Measurements from ENCODE around the gene CDH23.

The CDH23 gene

GRCh38 chr10:71440506-71441035, 43.9 kb downstream of the CDH23 start:
- no peak for DNase-seq (ENCODE audit: low read depth)

- no peak for DNase-seq (ENCODE audit: low read depth)
Observed at GRCh38 chr10:71442000-71442399, 45.3 kb downstream of the CDH23 start.

GRCh38 chr10:71442859-71443570, 46.3 kb downstream of the CDH23 start:
- no peak for DNase-seq (ENCODE audit: low read depth)

- no peak for DNase-seq (ENCODE audit: low read depth)
Observed at GRCh38 chr10:71443676-71444075, 47.0 kb downstream of the CDH23 start.

DNA sequence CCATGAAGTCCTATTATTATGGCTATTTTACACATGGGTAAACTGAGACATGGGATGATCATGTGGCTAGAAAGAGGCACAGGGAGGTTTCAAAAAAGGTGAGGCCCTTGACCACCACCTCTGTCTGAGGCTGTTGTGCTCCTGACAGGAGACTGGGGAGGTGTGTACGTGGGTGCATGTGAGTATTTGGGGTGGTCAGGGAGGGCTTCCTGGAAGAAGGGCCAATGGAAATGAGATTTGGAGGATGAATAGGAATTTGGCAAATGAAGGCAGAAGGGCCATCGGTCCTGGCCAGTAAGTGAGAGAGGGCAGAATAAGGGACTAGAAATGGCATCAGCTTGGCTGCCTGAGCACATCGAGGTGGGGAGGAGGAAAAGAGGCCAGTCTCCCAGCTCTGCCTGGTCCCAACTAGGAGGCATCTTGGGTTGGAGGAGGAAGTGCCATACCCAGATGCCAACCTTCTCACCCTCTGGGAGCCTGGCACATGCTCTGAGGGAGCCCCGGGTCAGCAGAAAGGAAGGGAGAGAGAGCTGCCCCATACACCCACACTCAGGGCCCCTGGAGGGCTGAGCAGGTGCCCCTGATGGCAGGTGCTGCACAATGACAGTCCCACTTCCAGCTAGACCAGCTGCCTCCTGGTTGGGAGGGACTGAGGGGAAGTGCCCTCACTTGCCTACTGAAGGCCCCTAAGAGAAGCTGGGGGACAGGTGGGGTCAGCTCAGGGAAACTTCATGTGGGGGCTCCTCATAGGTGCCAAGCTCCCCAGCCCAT, 47.7 kb downstream of the CDH23 start:
- no peak for DNase-seq (ENCODE audit: low read depth)

- DNase-seq (ENCODE audit: low read depth), result no peak
Observed at GRCh38 chr10:71447676-71448075, 51.0 kb downstream of the CDH23 start.

- no peak for DNase-seq (ENCODE audit: low read depth)
Observed at GRCh38 chr10:71448146-71448545, 51.4 kb downstream of the CDH23 start.

DNA sequence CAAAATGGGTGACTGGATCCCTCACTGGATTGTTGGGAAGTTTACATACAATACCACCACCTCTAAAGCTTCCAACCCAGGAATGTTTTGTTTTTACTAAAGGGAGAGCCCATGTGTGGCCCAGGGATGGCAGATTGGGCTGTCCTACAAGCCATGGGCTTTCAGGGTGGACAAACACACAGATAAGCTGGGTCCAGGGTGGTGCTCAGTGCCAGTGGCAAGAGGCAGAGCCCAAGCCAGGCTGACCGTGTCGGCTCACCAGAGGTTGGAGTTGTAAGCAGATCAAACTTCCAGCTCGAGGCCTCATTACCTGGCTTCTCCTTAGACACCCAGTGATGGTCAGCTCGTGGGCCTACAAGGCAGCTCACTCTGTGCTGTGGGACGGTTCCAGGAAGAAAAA, 52.3 kb downstream of the CDH23 start:
- DNase-seq (ENCODE audit: low read depth), result no peak

DNA sequence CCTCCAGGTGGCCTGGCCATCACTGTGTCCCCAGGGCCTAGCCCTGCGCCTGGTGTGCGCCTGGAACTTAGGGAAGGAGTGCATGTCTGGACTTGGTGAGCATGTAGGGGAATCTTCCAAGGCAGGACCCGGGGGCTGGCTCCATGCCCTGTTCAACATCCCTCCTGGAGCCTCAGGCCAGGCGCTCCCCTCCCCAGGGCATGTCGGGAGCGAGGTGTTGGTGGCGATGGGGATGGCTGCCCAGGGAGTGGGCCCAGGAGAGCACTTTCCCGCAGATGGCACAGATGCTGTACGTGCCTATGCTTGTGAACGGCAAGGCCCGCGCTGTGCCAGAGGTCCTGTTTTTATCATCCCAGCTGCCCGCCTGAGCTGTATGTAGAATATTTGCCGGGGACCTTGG, 55.0 kb downstream of the CDH23 start:
- no peak for DNase-seq (ENCODE audit: low read depth)

GRCh38 chr10:71453186-71453585, 56.5 kb downstream of the CDH23 start:
- no peak for DNase-seq (ENCODE audit: low read depth)

- DNase-seq (ENCODE audit: low read depth), result no peak
Observed at GRCh38 chr10:71454347-71454746, 57.6 kb downstream of the CDH23 start.

DNA sequence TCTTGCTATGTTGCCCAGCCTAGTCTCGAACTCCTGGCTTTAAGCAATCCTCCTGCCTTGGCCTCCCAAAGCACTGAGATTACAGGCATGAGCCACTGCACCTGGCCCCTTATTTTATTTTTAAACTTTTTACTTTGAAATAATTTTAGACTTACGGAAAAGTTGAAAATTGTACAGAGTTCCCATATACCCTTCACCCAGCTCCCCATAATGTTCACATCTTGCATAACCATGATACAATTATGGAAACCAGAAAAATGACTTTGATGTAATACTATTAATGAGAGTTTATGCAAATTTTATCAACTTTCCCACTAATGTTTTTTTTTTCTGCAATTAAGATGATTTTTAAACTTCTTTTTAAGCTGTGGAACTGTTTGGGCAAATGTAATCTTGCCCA, 58.3 kb downstream of the CDH23 start:
- DNase-seq (ENCODE audit: low read depth), result no peak

DNA sequence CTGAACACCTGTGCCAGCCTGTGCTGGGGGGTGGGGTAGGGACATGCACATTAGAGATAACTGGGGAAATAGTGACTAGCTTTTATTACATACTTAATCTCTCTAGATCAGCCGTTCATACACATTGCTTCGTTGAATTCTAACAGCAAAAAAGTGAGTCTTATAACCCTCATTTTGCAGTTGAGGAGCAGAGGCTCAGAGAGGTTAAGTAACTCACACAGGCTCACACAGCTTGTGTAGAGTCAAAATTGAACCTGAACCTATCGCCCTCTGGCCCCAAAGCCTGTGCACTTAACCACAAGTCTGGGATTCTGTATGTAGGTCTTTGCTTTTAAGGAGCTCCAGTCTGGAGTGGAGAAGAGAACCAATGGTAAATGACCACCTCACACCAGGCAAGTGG, 59.9 kb downstream of the CDH23 start:
- DNase-seq (ENCODE audit: low read depth), result no peak

DNA sequence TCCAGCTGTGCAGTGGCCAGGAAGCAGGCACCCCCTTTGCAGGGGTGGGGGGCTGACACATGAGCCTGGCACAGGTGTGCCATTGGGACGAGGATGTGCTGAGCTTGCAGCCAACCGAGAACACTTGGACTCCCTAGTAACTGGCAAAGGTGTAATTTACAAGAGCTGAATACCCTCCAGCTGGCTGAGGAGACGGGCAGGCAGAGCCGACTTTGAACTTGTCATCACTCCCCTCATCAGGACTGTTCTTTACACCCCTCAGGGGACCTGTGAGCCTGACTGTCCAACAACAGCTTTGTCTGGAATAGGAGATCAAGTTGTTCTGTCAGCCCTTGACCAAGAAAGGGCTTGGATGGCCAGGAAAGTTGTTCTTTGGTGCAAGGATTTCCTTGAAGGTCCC, 61.2 kb downstream of the CDH23 start:
- DNase-seq (ENCODE audit: low read depth), result no peak

- no peak for DNase-seq (ENCODE audit: low read depth)
Observed at GRCh38 chr10:71458387-71458786, 61.7 kb downstream of the CDH23 start.

DNA sequence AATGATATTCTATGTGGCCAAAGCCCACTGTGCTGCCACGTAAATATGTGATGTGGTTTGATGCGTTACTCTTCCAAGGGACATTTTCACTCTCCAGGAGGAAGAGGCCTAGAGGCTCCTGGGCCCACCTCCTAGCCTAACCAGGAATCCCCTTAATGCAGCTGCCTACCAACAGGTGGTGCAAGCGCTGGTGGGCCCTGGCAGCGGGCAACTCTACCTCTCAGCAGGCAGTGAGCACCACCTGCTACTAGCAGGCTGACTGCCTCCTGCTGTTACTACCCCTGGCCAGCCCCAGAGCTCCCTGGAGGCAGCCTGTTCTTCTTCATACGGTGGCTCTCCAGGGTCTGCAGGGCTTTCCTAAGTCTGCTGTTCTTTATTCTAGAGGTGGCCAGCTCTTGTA, 62.8 kb downstream of the CDH23 start:
- no peak for DNase-seq (ENCODE audit: low read depth)

- DNase-seq (ENCODE audit: low read depth), result no peak
Observed at GRCh38 chr10:71460615-71461014, 63.9 kb downstream of the CDH23 start.

- DNase-seq (ENCODE audit: low read depth), result no peak
Observed at GRCh38 chr10:71461457-71461856, 64.7 kb downstream of the CDH23 start.

GRCh38 chr10:71462062-71462935, 65.6 kb downstream of the CDH23 start:
- no peak for DNase-seq (ENCODE audit: low read depth)

- DNase-seq (ENCODE audit: low read depth), result no peak
Observed at GRCh38 chr10:71463111-71463510, 66.4 kb downstream of the CDH23 start.

DNA sequence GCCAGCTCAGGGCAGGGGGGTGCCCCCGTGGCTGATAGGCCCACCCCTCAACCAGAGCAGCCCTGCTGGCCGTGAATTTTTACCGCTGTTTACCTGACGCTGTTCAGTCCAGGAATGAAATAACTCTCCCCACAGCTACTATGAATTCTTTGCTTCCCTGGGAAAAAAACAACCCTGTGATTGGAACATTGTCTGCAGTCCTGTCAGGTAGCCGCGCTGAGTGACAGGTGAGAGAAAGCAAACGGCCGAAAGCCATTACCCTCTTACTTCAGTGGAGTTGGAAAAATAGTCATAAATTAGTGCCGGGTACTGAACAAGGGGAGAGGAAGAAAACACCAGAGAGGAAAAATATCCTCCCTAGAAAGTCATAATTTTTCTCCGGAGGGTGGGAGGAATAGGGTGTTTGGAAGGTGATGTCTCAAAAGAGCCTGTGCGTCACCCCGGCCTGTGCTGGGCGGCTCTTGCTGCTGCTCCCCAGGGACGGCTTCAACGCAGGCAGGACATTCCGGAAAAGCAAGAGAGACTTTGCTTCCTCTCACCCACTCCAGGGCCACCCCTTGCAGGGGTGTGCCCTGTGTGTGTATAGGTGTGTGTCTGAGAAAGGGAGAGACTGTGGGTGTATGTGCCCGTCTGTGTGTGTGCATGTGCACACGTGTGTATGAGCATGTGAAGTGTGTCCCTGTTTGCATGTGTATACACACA, 69.0 kb downstream of the CDH23 start:
- no peak for DNase-seq (ENCODE audit: low read depth)

DNA sequence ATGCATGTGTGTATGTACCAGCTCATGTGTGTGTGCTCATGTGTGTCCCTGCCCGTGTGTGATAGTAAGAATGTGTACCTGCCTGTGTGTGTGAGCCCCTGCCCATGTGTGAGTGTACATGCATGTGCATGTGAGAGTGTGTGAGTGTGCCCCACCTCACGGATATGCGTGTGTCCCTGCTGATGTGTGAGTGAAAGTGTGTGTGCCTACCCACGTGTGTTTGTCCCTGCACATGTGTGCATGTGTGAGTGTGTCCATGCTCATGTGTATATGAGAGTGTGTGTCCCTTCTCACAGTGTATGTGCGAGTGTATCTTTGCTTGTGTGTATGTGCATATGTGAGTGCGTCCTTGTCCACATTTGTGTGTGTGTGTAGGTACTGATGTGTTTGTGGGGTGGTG, 69.6 kb downstream of the CDH23 start:
- DNase-seq (ENCODE audit: low read depth), result no peak
